Measurements from ENCODE around the gene ALG12.

Gene ALG12

DNA sequence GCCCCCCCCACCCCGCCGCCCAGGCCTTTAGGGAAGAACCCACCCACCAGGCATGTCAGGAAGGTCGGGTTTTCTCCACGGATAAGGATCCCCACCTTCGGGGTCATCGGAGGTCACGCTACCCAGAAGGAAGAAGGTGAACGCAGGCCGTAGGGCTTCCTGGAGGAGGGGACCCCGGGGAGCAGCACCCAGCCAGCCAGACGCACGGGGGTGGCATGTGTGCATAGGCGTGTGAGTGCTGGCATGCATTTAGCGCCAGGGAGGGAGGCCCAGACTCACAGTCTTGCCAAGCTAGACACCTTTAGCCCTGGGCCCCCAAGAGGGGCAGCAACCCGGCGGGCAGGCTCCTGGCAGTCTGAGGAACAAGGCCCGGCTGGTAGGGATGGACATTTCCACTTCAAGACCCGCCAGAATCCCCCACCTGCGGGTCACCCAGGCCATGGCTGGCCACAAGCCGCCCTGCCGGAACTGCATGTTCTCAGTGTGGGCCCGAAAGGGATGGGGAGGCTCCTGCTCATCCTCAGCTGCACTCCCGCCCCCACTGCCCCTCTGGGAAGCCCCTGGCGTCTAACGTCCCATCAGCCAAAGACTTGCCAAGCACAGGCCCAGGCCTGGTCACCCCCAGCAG, 25.6 kb upstream of the ALG12 start:
- peak overlapping the region; percentile 61 for H3K4me3 ChIP-seq (ENCODE audit: low read depth, low read length)
- TF ChIP-seq, protein P1, sequence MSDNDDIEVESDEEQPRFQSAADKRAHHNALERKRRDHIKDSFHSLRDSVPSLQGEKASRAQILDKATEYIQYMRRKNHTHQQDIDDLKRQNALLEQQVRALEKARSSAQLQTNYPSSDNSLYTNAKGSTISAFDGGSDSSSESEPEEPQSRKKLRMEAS (IDR thresholded peaks at IDR 0.05; ENCODE audit: low read depth, low read length), result no peak
- TF ChIP-seq, protein P2, sequence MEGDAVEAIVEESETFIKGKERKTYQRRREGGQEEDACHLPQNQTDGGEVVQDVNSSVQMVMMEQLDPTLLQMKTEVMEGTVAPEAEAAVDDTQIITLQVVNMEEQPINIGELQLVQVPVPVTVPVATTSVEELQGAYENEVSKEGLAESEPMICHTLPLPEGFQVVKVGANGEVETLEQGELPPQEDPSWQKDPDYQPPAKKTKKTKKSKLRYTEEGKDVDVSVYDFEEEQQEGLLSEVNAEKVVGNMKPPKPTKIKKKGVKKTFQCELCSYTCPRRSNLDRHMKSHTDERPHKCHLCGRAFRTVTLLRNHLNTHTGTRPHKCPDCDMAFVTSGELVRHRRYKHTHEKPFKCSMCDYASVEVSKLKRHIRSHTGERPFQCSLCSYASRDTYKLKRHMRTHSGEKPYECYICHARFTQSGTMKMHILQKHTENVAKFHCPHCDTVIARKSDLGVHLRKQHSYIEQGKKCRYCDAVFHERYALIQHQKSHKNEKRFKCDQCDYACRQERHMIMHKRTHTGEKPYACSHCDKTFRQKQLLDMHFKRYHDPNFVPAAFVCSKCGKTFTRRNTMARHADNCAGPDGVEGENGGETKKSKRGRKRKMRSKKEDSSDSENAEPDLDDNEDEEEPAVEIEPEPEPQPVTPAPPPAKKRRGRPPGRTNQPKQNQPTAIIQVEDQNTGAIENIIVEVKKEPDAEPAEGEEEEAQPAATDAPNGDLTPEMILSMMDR (IDR thresholded peaks at IDR 0.05; ENCODE audit: low read depth, low read length), result no peak
- no peak for TF ChIP-seq MYC (IDR thresholded peaks at IDR 0.05; ENCODE audit: low read depth, low read length)
- TF ChIP-seq POLR2A (IDR thresholded peaks at IDR 0.05; ENCODE audit: extremely low read depth, insufficient read length), result no peak
- no peak for DNase-seq (ENCODE audit: low read depth)

DNA sequence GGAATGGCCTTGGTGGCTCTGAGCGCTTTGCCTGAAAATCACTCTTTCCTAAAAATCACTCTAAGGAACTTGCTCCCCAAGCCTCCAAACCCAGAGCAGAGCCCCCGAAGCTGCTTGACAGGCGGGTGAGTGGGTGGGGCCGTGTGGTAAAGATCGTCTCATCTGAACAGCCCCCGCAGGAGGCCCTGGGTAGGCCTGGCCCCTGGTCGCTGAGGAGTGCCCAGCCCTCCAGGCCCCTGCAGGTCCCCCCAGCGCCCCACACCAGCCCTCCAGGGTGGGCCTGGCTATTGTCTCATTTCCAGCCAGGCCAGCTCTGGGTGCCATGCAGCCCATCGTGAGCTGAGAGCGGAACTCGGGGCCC, 25.1 kb upstream of the ALG12 start:
- DNase-seq (ENCODE audit: low read depth), result no peak
- no peak overlapping the region for H3K4me3 ChIP-seq (ENCODE audit: low read depth, low read length)
- TF ChIP-seq MYC (IDR thresholded peaks at IDR 0.05; ENCODE audit: low read depth, low read length), result no peak
- TF ChIP-seq, protein P1 (IDR thresholded peaks at IDR 0.05; ENCODE audit: low read depth, low read length), result no peak
- TF ChIP-seq, protein P2 (IDR thresholded peaks at IDR 0.05; ENCODE audit: low read depth, low read length), result no peak
- TF ChIP-seq POLR2A (IDR thresholded peaks at IDR 0.05; ENCODE audit: extremely low read depth, insufficient read length), result no peak

DNA sequence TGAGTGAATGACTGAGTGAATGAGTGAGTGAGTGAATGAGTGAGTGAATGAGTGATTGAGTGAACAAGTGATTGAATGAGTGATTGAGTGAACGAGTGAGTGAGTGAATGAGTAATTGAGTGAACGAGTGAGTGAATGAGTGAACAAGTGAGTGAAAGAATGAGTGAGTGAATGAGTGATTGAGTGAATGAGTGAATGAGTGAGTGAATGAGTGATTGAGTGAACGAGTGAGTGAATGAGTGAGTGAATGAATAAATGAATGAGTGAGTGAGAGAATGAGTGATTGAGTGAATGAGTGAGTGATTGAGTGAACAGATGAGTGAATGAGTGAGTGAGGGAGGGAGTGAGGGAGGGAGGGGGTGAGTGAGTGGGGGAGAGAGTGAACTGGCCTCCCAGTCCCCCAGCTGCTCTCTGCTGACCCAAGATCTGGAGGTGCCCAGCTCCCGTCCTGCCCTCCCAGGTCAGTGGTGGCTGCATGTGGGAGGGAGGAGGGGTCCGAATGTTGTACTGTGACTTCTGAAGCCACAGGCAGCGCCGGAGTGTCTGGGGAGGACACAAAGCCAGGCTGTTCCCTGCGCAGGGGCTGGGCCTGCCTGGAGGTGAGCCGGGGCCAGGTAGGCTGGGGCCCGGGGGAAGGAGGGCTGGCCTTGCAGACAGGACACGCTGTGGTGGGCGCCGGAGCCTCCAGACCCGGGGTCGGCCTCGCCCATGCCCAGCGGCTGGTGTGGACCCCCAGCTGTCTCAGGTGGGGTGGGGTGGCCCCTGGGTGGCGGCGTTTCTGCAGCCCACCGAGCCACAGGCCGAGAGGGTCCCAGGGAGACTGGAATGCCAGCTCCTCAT, 24.5 kb upstream of the ALG12 start:
- no peak for DNase-seq (ENCODE audit: low read depth)
- H3K4me3 ChIP-seq (ENCODE audit: low read depth, low read length), result no peak overlapping the region
- no peak for TF ChIP-seq POLR2A (IDR thresholded peaks at IDR 0.05; ENCODE audit: extremely low read depth, insufficient read length)
- TF ChIP-seq, protein P2 (IDR thresholded peaks at IDR 0.05; ENCODE audit: low read depth, low read length), result no peak
- TF ChIP-seq MYC (IDR thresholded peaks at IDR 0.05; ENCODE audit: low read depth, low read length), result no peak
- TF ChIP-seq, protein P1 (IDR thresholded peaks at IDR 0.05; ENCODE audit: low read depth, low read length), result no peak

DNA sequence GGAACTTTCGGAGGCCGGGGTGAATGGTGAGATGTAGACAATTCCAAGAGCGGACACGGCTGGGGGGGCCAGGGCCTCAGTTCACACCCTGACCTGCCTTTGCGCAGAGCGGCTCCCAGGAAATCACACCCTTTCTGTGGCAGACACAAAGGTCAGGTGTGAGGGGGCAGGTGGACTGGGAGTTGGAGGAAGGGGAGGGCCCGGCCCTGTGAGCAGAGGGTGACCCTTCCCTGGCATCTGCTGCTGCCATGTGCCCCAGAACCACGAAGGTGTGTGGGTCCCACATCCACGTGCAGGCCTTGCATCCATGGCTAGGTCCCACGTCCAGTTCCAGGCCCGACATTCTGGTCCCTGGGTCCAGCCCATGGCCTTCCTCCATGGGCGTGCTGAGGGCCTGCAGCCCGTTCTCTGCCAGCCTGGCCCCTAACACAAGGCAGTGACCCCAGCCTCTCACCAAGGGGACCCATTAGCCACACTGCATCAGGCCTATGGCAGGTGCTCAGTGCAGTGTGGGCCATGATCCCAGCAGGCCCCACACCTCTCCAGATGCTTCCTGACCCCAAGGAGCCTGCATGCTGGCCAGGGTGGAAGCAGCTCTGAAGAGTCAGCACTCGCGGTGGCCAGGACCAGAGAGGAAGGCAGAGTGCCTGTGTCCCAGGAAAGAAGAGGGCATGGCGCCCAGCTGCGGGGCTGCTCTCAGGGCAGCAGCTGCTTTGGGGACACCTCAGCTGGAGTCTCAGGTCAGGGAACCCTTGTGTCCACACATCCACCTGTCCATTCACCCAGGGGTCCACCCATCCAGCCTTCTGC, 23.5 kb upstream of the ALG12 start:
- no peak for DNase-seq (ENCODE audit: low read depth)
- no peak overlapping the region for H3K4me3 ChIP-seq (ENCODE audit: low read depth, low read length)
- TF ChIP-seq, protein P2 (IDR thresholded peaks at IDR 0.05; ENCODE audit: low read depth, low read length), result no peak
- TF ChIP-seq POLR2A (IDR thresholded peaks at IDR 0.05; ENCODE audit: extremely low read depth, insufficient read length), result no peak

DNA sequence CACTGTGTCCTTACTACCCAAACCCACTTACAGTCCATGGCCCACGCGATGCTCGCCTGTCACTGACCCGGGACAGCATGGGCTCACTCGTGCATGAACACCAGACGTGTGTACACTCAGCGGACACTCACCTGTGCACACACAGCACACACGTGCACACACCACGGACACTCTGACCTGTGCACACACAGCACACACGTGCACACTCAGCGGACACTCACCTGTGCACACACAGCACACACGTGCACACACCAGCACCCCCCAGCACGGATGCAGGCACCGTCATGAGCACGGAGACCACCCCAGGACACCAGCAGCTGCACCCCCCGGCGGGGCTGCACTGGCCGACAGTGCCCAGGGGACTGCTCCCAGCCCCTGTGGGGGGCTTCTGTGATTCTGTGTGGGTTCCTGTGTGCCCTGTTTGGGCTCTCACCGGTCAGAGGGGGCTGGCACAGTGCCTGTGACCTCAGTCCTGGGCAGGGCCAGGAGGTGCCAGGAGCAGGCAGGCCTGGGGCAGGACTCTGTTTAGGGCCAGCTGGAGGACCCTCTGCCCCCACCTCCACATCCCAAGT, 20.4 kb upstream of the ALG12 start:
- no peak for TF ChIP-seq MYC (IDR thresholded peaks at IDR 0.05; ENCODE audit: low read depth, low read length)
- TF ChIP-seq, protein P2 (IDR thresholded peaks at IDR 0.05; ENCODE audit: low read depth, low read length), result no peak
- TF ChIP-seq POLR2A (IDR thresholded peaks at IDR 0.05; ENCODE audit: extremely low read depth, insufficient read length), result no peak
- TF ChIP-seq, protein P1 (IDR thresholded peaks at IDR 0.05; ENCODE audit: low read depth, low read length), result no peak
- no peak overlapping the region for H3K4me3 ChIP-seq (ENCODE audit: low read depth, low read length)
- DNase-seq (ENCODE audit: low read depth), result no peak

All from NB4 (cell line).